Kidney (tissue), 14 donors: ENCODE measurements around the gene BLACAT1. TPM values are rescaled to one million over a fixed set of nuclear protein-coding genes. Genes with fewer than 3 reads are reported as not detected.
A peak's percentile ranks its signal among the peaks of the same experiment; 100 is the strongest.

Source experiments
- DNase-seq, 5 donors: peaks; one replicate each; pipeline ENCODE4 v3.0.0-alpha.2; 2013 to 2020
- FAIRE-seq: peaks from 2 replicates; lab custom pipeline; 2012; peaks lifted over from hg19 to GRCh38; lab: Jason Lieb, UNC
- H3K27ac ChIP-seq, 2 donors: one replicate each; pipeline ENCODE4 v1.7.0; 2013; ENCODE audit warnings: low read depth in 2 of 2, low read length in 2 of 2, inconsistent platforms in 1 of 2
- H3K27me3 ChIP-seq: one replicate; pipeline ENCODE4 v1.7.1; 2013; ENCODE audit warnings: low read length, inconsistent platforms; ENCODE audit not compliant: control insufficient read depth, insufficient read depth
- H3K36me3 ChIP-seq, 3 donors: one replicate each; pipeline versions ENCODE4 v1.7.0 to v1.7.1; 2013; ENCODE audit warnings: low read length in 3 of 3, control low read depth in 1 of 3, inconsistent platforms in 1 of 3; ENCODE audit not compliant: insufficient read depth in 3 of 3, control insufficient read depth in 2 of 3
- H3K4me1 ChIP-seq, 3 donors: one replicate each; pipeline versions ENCODE4 v1.7.0 to v1.7.1; 2013; ENCODE audit warnings: low read length in 3 of 3, inconsistent platforms in 1 of 3, low read depth in 1 of 3; ENCODE audit not compliant: control insufficient read depth in 2 of 3, insufficient read depth in 2 of 3
- H3K4me3 ChIP-seq, 3 donors: one replicate each; pipeline versions ENCODE4 v1.7.0 to v1.8.1; 2013; ENCODE audit warnings: low read length in 3 of 3, control low read depth in 1 of 3, inconsistent platforms in 1 of 3
- H3K9ac ChIP-seq, 3 donors: one replicate each; pipeline versions ENCODE4 v1.7.0 to v1.7.1; 2013; ENCODE audit warnings: low read length in 3 of 3, control low read depth in 1 of 3, inconsistent platforms in 1 of 3
- H3K9me3 ChIP-seq, 3 donors: one replicate each; pipeline versions ENCODE4 v1.7.0 to v1.7.1; 2013; ENCODE audit warnings: low read length in 3 of 3, control low read depth in 1 of 3, inconsistent platforms in 1 of 3; ENCODE audit not compliant: control insufficient read depth in 2 of 3, insufficient read depth in 1 of 3
- CTCF ChIP-seq: IDR thresholded peaks from 3 replicates; pipeline ENCODE4 v1.5.1; 2012; ENCODE audit warnings: mild to moderate bottlenecking, moderate library complexity, borderline replicate concordance; ENCODE audit not compliant: insufficient read depth; ENCODE audit errors: extremely low read depth
- intact Hi-C: fragments of 100-400 bp; cut with DNase I; formaldehyde crosslinking; loops from one replicate; pipeline ENCODE4 v1.11.1; 2022
- polyA plus RNA-seq: library from polyadenylated mRNA; stranded (reverse); fragments of 350-450 nt; fragmentation: Illumina TruSeq; extraction: RNeasy Lipid Tissue Mini Kit (QIAGEN cat#74804); gene quantifications from one replicate; pipeline ENCODE4 v1.2.3, GENCODE V29; 2014; ENCODE audit warnings: low read depth, low replicate concordance; ENCODE audit not compliant: insufficient read depth
- total RNA-seq: library from RNA; stranded (reverse); fragmentation: NEBNext Ultra II Directional; extraction: Animal tissue kit (Norgen Biotek cat#: 25700); gene quantifications from one replicate; pipeline ENCODE4 v1.2.1, GENCODE V29; 2021
- donor health status: control.
- donor health status: control.
- donor health status: control.
- donor health status: control.
- donor health status: control.
- donor health status: DM: yes; HTN: yes; CAD: no.
- donor health status: Normal renal cell carcinoma (clear cell type).

Gene BLACAT1
- total and polyA plus RNA-seq, 2 donors from 2014 or later = 0.37 to 4.3 TPM

DNA sequence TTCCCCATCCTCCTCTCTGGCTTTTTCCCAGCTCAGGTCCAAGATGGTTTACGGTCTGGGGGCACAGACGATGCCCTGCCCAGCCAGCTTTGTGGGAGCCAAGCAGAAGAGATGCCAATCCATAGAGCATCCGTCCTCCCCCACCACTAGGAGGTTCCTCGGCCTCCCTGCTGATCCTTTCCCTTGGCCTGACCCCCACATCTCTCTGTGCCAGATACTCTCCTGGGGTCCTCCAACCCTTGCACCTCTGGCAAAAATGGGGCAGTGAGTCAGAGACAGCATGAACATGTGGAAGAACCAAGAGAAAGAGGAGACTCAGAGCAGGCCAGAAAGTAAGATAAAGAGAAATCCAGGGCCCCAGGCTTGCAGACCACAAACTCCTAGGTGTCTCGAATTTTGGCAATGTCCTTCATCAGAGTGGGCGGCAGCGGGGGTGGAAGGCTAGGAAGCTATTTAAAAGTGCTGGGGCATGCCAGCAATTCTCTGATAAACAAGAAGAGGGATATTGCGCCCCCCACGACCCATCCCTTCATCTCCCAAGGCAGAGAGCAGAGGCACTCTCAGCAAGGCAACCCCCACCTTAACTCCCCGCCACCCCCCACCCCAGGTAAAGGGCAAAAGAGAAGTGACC is 11.4 kb downstream of the BLACAT1 start:
- Histone ChIP-seq H3K27me3 (no peaks in the 10 kb centered on the region), H3K36me3 (no peaks in the 10 kb centered on the region), H3K9me3 (no peaks in the 10 kb centered on the region), H3K9ac (no peak overlapping the region), H3K4me3 (no peak overlapping the region), H3K4me1 (peaks cover 0 to 43% (median 30%) of the 10 kb centered on the region in 3 donors), H3K27ac (no peak overlapping the region)
- no peak for FAIRE-seq
- intact Hi-C loops = no loop called here
- TF ChIP-seq CTCF = no peak
- DNase-seq = peak in 1 of 5 donors; percentile 20

DNA sequence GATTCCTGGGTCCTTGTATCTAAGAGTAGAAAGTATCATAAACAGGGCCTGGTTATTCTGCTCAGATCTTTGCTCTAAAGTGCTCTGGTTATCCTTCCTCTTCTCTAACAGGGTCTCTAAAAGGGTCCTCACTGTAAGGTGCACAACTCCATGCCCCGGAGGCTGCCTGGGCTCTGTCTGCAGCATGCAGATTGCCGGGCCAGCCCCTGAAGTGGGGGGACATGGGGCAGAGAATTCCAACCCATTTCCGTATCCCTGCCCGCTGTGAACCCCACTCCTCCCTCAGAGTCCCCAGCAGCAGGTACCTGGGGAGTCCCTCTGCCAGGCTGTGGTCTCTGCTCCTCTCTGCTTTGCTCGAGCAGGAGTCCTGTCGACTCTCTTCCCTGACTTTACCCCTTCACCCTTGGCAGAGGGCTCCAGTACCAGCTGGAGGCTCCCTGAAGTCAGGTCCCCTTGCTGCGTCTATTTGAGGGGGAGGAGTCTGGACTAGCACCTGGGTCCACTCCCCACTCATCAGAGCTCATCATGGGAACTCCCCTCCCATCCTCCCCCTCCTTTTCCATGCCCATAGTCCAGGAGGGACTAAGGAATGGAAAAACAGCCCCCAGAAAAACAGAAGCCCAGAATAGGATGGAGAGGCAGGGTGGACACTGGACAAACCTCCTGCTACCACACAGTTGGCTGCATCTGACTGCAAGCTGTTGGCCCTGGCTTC is 12.1 kb downstream of the BLACAT1 start:
- intact Hi-C loops = no loop called here

GRCh38 chr1:205442051-205442725 is 13.7 kb downstream of the BLACAT1 start:
- no peaks in the 10 kb centered on the region for H3K36me3 ChIP-seq
- intact Hi-C loops = no loop called here
- H3K27ac ChIP-seq = peak overlapping the region; percentile 4 to 81
- FAIRE-seq (no peak), DNase-seq (peak in 4 of 5 donors; percentile 60 to 88 (median 69))
- H3K9ac ChIP-seq = peak overlapping the region in 1 of 3 donors; percentile 10
- H3K4me3 ChIP-seq = no peak overlapping the region
- no peaks in the 10 kb centered on the region for H3K27me3 ChIP-seq
- no peaks in the 10 kb centered on the region for H3K9me3 ChIP-seq
- no peak for TF ChIP-seq CTCF
- H3K4me1 ChIP-seq = peaks cover 5 to 48% (median 39%) of the 10 kb centered on the region in 3 donors

More for the DNA sequence above, 12.1 kb downstream of the BLACAT1 start:
- Histone ChIP-seq H3K27ac (no peak overlapping the region), H3K9ac (no peak overlapping the region), H3K4me3 (no peak overlapping the region), H3K27me3 (no peaks in the 10 kb centered on the region), H3K36me3 (no peaks in the 10 kb centered on the region), H3K4me1 (peaks cover 5 to 48% (median 34%) of the 10 kb centered on the region in 3 donors), H3K9me3 (no peaks in the 10 kb centered on the region)
- TF ChIP-seq CTCF = no peak
- DNase-seq (peak in 1 of 5 donors; percentile 22), FAIRE-seq (no peak)
